D721Med (cell line): ENCODE results near the gene CCM2L.

Experiments
- DNase-seq: peaks from one replicate; pipeline ENCODE4 v3.0.0; 2011; ENCODE audit warnings: low spot score; ENCODE audit not compliant: insufficient read length
- FAIRE-seq: peaks from 2 replicates; lab custom pipeline; 2011; peaks lifted over from hg19 to GRCh38; lab: Jason Lieb, UNC
- CTCF ChIP-seq: IDR thresholded peaks from 2 replicates; pipeline ENCODE4 v1.5.1; 2012; ENCODE audit warnings: mild to moderate bottlenecking, control low read depth; ENCODE audit not compliant: insufficient read depth; ENCODE audit errors: missing control alignments

The CCM2L gene

GRCh38 chr20:32069711-32070110 lies 59.5 kb downstream of the CCM2L start:
- DNase-seq (no peak), FAIRE-seq (no peak)
- TF ChIP-seq CTCF, result no peak

DNA sequence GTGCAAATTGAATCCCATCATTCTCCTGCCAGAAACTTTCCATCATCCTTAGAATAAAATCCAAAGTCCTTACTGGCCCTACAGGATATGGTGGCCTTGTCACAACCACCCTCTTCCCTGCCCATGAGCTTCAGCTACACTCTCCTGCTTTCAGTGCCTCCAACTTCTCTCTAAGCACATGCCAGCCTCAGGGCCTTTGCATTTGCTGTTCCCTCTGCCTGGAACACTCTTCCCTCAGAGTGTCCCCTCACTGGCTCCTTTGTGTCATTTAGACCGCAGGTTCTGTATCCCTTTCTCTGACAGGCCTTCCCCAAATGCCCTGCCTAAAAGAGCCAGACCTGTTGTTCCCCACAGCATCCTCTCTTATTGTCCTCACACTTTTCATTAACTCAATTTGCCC lies 60.0 kb downstream of the CCM2L start:
- DNase-seq (no peak), FAIRE-seq (no peak)
- no peak for TF ChIP-seq CTCF

DNA sequence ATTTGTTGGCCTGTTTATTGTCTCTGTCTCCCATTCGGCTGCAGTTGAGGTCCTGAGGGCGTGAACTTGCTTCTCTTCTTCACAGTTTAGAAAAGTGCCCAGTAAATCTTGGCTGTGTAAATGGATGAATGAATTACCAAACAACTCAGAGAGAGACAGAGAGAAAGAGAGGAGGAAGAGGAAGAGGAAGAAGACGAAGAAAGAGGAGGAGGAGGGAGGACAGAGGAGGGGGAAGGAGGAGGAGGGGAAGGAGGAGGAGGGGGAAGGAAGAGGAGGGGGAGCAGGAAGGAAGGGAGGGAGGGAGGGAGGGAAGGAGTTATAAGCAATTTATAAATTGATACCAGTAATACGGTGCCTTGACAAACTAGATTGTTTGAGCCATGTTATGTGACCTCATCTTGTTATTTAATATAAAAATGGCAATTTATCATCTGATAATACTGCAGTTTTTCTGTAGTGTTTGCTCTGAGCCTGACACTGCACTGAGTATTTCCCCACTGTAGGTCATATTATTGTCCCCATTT lies 60.5 kb downstream of the CCM2L start:
- DNase-seq (no peak), FAIRE-seq (no peak)
- no peak for TF ChIP-seq CTCF

DNA sequence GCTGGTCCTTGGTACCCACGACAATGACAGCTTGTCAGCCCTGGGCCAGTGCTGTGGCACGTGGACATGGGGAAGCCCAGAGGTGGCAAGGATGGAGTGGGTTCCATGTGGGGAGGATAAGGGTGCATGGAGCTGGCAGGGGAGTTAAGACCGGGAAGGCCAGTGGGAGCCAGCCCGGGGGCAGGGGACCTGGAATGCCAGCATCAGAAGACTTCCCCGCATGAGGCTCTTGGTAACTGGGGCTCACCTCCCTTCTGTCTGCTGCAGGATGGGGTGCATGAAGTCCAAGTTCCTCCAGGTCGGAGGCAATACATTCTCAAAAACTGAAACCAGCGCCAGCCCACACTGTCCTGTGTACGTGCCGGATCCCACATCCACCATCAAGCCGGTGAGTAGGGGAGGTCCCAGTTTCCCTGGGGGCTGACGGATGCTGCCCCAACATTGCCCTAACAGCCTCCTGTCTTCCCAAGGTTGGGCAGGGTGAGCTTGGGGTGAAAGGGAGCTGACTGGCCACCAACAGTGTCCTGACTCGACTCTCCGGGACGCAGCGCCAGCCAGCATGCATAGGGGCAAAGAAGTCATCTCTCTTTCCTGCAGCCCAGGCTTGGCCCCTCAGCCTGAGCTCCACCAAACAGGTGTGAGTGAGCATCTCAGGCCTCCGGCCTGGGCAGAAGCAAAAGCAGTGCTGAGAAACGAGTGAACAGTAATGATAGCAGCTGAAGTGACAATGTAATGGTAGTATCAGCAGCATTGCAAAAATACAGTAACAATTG lies 61.3 kb downstream of the CCM2L start:
- DNase-seq (no peak), FAIRE-seq (no peak)
- no peak for TF ChIP-seq CTCF

DNA sequence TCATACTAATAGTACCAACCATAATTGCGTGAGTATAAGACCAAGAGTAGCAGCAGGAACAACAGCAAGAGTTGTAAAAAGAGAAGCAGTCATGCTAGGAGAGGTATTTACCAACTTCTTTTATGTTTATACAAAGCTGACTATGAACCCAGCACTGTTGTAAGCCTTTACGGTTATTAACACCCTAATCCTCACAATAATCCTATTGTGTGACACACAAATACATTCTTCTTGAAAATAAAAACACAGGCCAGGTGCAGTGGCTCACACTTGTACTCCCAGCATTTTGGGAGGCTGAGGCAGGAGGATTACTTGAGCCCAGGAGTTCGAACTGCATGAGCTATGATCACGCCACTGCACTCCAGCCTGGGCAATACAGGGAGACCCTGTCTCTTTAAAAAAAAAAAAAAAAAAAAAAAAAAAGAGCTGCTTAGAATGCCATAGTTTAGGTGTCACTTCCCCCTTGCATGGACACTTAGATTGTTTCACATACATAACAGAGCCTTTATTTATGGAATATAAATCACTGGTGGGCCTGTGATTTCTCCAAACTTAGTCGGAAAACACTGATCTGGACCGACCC lies 62.0 kb downstream of the CCM2L start:
- no peak for TF ChIP-seq CTCF
- DNase-seq (no peak), FAIRE-seq (no peak)

GRCh38 chr20:32075534-32075933 lies 65.3 kb downstream of the CCM2L start:
- TF ChIP-seq CTCF, result no peak
- DNase-seq (no peak), FAIRE-seq (no peak)

DNA sequence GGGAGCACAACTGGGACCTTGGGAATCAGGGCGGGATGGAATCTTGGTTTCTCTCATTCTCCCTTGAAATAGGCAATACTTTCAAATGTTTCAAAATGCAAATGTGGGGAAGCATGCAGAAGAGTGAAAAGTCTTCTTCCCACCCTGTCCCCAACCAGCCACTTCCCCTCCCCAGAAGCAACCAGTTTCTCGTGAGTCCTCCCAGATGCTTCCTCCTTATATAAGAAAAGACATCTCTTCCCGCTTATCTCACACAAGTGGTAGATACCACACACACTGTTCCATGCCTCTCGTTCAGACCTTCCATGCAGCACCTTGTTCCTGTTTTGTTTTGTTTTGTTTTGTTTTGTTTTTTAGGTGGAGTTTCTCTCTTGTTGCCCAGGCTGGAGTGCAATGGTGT lies 67.0 kb downstream of the CCM2L start:
- FAIRE-seq (no peak), DNase-seq (no peak)
- no peak for TF ChIP-seq CTCF
